HL-60/S4 (cell line): ENCODE data around the gene RPS6KA1.
"Not testable (repeated sequence)": the region's sequence is repeated elsewhere in the genome, so short reads cannot be mapped to it uniquely, and the experiment has no call there.

Source experiments
- in situ Hi-C: fragments of 300-500 bp; cut with MboI; formaldehyde crosslinking; loops from 2 replicates; pipeline ENCODE4 v1.14.3; 2022; ENCODE audit warnings: low sequenced_read_pairs

RPS6KA1 gene

DNA sequence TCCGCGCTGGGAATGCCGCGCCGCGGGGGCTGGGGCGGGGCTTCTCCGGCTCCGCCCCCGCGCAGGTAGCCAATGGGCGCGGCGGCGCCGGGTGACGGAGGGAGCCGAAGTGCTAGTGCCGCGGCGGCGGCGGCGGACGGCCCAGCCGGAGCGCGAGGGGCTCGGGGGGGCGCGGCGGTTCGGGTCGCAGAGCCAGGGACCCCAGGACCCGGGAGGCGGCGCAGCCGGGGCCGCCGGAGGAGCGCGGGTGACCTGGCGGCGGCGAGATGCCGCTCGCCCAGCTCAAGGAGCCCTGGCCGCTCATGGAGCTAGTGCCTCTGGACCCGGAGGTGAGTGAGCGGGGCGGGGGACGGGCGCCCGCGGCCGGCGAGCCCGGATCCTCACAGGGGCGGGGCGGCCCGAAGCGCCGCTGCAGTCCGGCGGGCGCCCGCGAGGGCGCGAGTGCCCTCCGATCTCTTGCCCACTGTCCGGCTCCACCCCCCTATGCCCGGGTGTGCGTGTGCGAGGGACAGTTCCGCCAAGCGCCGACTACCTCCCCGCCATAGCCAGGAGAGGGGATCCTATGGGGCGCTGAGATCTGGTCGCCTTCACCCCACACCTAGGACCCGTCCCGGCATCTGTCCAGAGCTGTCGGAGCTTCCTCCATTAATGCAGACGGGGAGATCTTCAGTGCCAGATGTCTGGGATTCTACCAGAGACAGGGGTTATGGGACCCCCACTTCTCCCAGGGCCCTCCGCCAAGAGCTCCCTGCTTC lies at the start of gene RPS6KA1:
Gene RPS6KA1 (plus strand): TSS at position 107 of the 755 bp plus-strand sequence. CDS start 160 bp downstream, at position 267.
- in situ Hi-C loops: no loop called here

- in situ Hi-C loops: no loop called here
Observed at GRCh38 chr1:26482921-26483320, 46.6 kb upstream of the RPS6KA1 start.

DNA sequence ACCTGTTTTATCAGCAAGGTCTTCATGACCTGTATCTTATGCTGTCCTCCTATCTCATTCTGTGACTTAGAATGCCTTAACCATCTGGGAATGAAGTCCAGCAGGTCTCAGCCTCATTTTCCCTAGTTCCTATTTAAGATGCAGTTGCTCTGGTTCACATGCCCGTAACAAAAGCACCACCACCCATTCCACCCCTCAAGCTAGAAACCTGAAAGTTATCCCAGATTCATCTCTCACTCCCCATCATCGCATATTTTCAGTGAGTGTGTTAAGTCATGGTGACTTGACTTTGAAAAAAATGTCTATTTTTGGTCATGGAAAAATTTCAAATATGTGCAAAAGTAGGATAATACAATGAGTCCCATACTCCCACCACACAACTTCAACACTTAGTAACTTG lies 45.6 kb upstream of the RPS6KA1 start:
- in situ Hi-C loops: no loop called here

GRCh38 chr1:26490155-26490554 lies 39.4 kb upstream of the RPS6KA1 start:
- in situ Hi-C loops: no loop called here

DNA sequence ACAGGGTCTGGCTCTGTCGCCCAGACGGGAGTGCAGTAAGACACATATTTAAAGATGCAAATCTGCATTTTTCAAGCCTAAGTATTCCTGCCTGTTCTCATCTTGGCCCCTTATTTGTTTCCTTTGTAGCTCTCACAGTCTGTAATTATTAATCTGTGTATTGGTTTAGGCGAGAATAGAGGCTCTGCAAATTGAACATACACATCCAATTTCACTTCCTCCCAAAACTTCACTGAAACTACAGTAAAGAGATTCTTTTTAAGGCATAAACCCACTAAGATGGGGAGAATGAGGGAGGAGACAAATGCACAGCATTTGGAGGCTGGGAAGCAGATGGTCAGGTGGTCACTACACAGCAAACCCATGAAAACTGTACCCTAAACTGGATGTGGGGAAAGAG lies 36.3 kb upstream of the RPS6KA1 start:
- in situ Hi-C loops: no loop called here

DNA sequence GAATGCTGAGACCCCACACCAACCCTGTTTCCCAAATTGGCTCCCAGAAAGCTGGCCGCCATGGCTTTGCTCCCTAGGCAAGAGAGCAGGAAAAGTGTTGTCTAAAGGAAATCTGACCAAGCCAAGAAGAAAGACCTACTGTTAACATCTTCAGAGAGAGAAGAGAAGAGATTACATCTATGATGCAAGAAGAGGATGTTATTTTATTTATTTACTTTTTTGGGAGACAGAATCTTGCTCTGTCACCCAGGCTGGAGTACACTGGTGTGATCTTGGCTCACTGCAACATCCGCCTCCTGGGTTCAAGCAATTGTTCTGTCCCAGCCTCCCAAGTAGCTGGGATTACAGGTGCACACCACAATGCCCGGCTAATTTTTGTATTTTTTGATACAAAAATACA lies 35.6 kb upstream of the RPS6KA1 start:
- in situ Hi-C loops: no loop called here

GRCh38 chr1:26496861-26497260 lies 32.7 kb upstream of the RPS6KA1 start:
- in situ Hi-C loops: no loop called here

GRCh38 chr1:26498894-26499293 lies 30.7 kb upstream of the RPS6KA1 start:
- in situ Hi-C loops: no loop called here

DNA sequence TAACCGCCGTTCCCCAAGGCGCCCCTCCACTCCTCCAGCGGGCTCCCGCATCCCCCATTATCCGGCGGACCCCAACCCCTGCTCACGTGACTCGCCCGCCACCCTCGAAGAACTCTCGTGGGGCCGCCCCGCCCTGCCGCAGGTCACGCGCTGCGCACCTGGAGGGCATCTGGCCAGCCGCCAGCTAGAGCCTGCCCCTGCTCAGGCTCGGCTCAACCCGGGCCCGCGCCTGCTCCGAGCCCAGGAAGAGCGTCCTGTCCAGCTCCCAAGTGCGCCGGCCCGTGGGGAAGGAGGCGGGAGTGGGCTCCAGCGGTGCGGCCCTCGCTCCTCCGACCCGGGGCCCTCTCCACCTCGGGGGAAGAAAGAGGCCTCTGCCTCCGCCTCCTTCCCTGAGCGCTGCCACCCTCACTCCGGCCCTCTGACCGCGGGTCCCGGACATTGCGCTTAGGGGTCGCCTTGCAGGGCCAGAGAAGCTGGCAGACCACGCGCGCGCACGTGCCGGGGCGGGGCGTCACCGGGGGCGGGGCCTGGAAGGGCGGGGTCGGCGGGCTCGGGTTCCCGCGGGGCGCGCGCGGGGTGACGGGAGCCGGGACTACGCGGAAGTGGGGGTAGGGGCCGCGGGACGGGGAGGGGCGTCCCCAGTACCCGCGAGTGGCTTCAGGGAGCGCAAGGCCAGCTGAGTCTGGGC lies 28.9 kb upstream of the RPS6KA1 start:
- in situ Hi-C loops: no loop called here

- in situ Hi-C loops: not testable (repeated sequence)
Observed at GRCh38 chr1:26510711-26511110, 18.9 kb upstream of the RPS6KA1 start.

GRCh38 chr1:26515836-26516235 lies 13.7 kb upstream of the RPS6KA1 start:
- in situ Hi-C loops: not testable (repeated sequence)

- in situ Hi-C loops: no loop called here
Observed at GRCh38 chr1:26516987-26517765, 12.4 kb upstream of the RPS6KA1 start.

- in situ Hi-C loops: no loop called here
Observed at GRCh38 chr1:26517766-26518049, 11.9 kb upstream of the RPS6KA1 start.

- in situ Hi-C loops: no loop called here
Observed at GRCh38 chr1:26518355-26518754, 11.2 kb upstream of the RPS6KA1 start.

DNA sequence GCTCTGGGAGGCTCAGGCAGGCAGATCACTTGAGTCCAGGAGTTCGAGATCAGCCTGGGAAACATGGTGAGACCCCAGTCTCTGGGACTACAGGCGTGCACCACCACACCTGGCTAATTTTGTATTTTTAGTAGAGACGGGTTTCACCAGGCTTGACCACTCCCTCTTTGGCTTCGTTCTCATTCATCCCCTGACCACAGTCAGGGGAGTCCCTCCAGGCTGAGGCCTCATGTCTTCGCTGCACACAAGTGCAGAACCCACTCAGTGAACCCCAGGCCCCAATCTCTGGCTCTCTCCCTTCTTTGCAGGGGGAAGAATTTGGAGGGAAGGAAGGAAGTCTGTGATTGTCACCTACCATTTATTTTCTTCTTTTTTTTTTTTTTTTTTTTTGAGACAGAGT lies 9.2 kb upstream of the RPS6KA1 start:
- in situ Hi-C loops: no loop called here

GRCh38 chr1:26521669-26522030 lies 7.9 kb upstream of the RPS6KA1 start:
- in situ Hi-C loops: no loop called here

GRCh38 chr1:26522073-26522472 lies 7.5 kb upstream of the RPS6KA1 start:
- in situ Hi-C loops: no loop called here

DNA sequence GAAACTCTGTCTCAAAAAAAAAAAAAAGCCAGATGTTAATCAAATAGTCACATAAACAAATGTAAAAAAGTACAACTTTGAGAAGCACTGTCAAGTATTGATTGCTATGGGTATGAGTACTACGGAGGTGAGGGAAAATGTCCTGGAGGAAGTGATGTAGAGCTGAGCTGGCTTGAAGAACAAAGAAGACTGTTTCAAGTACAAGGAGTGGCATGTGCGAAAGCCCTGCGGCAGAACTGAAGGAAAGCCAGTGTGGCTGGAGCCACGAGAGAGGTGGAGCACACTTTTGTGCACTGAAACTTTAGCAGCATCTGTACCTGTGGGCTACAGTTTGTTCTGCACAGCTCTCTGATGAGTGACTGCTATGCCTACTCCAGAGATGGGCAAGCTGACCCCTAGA lies 5.4 kb upstream of the RPS6KA1 start:
- in situ Hi-C loops: no loop called here

- in situ Hi-C loops: no loop called here
Observed at GRCh38 chr1:26526287-26526686, 3.3 kb upstream of the RPS6KA1 start.

GRCh38 chr1:26529405-26529654 lies 231 bp upstream of the RPS6KA1 start:
- in situ Hi-C loops: no loop called here

DNA sequence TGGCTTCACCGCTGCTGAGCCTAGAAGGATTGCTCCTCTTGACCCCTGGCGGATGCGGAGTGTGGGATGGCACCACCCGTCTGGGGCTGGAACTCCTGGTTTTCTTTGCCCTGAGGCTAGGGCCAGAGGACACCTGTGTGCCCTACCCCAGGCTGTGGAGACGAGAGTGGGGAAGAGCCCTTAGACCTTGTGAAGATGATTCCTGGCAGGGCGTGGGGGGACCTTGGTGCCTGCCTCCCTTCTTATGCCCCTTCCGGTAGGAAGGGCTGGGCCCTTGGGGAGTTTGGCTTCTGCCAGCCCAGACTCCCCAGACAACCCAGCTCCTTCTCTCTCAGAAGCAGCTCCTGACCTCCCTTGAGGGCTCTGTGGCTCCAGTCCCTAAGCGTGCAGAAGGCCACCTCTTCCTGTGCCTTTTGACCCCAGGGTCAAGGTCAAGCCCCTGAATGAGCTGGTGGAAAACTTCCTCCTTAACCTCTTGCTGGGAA lies 891 bp downstream of the RPS6KA1 start:
- in situ Hi-C loops: no loop called here
